NCI-H1436 (cell line): ENCODE results near the gene KIF6.
"Not testable (repeated sequence)": the region's sequence is repeated elsewhere in the genome, so short reads cannot be mapped to it uniquely, and the experiment has no call there.

Experiments
- DNase-seq: peaks from one replicate; lab custom pipeline; 2025; lab: John Stamatoyannopoulos, UW

The KIF6 gene

DNA sequence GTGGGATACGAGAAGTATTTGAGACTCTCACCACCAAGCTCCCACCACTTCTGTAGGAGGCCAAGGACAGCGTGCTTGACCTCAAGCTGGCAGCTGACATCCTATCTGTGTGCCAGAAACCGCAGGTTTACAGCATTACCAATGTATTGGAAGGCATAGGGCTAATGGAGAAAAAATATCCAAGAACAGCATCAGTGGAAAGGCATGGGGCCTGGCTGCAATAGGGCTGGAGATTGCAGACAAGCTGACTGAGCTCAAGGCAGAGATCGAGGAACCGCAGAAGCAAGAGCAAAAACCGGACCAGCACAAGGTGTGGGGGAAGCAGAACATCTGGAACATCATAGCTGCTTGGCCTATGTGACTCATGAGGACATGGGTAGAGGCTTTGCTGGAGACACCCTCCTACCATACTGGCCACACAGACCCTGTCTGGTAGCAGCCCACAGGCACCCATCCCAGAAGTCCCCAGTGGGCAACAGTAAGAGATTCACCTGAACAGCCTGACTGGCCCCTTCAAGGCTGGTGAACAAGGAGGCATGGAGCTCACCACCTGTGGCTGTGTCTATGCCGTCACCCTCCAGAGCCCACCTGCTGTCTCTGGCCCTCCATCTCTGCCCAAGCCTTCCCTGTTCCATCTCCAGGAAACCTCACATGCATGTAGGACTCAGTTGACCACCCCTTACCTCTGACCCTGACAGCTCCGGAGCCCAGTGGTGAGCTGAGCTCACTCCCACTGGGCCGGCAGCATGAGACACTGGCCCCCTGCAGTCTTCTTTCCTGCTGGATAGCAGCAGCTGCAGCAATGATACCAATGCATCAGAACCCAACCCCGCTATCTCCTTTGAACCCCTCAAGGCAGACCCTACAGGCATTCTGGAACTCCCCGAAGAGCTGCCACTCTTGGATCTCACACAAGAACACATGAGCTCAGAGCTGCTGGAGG, 171.1 kb downstream of the KIF6 start:
- no peak for DNase-seq

DNA sequence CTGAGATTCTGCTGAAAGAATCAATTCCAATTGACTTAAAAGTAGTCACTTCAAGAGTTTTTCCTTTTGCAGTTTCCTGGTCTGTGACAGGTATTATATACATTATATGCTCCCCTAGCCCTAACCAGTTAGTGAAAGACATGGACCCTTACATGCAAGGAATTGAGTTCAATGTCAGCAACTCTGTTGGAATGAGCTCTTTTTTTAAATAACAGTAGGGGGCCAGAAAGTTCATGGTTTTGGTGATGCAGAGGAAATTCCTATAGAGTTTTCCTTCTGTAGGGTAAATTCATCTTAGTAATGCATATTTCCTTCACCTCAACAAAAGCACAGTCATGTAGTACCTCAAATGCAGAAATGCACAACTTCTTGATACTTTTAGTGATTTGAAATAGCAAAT, 172.2 kb downstream of the KIF6 start:
- DNase-seq: no peak

DNA sequence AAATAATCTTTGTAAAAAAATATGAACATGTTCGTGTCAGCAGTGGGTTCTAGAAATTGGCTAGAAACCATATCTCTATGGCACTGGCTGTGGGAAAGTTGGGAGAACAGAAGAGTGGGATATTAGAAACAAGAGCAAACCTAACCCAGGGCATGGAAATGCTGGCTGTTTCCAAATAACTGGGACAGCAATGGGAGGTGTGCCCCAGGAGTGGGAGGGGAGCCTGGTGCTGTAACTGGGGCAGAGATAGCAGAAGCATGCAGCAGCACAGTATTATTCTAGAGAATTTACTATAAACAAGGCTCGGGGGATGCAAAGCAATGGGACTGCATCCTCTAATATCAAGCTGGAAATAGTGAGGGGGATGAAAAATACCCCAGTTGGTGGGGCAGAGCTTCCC, 175.0 kb downstream of the KIF6 start:
- no peak for DNase-seq

DNA sequence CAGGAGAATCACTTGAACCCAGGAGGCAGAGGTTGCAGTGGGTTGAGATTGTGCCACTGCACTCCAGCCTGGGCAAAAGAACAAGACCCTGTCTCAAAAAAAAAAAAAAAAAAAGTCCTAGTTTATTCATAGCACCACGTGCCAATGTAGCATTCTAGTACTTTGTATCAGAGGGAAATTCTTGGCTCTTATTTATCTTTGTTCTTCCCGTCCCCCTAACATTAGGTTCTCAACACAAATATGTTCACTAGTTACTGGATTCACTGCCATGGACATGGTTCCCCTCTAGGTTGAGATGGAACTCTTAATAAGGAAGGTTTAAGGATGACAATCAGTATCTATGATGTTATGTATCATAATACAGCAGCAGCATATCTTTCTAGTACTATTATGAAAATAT, 178.5 kb downstream of the KIF6 start:
- DNase-seq: no peak

DNA sequence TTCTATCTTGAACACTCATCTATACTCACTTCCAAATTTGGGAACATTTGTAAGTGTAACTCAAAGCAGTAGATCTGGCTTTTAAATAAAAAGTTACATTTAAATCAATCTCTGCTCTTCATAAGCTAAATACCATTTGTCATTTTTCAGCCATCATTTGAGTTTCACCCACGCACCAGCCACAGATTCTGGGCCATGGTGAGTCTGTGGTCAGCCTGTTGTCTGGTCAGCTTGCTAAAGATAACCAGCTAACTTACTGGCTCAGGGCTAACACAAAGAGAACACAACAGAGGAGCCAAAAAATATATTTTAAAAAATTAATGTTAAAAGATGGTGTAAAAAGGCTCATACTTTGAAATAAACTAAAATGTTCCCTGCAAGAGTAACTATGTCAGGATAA, 181.3 kb downstream of the KIF6 start:
- DNase-seq: no peak

DNA sequence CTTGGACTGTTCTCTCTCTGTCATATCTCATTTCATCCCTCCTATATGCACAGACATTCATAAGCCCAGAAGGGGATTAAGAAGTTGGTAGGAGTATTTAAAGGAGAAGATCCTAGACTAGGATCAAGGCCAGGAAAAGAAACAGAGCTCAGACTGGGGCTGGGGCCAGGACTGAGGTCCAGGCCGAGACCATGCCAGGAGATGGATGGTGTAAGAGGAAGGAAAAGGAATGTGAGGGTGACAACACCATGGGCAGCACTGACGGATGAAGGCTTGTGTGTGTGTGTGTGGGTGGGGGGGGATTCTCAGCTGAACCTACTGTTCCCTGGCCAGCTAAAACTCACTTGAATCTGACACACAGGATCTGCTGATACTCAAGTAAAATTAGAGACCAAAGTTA, 182.1 kb downstream of the KIF6 start:
- DNase-seq: no peak

DNA sequence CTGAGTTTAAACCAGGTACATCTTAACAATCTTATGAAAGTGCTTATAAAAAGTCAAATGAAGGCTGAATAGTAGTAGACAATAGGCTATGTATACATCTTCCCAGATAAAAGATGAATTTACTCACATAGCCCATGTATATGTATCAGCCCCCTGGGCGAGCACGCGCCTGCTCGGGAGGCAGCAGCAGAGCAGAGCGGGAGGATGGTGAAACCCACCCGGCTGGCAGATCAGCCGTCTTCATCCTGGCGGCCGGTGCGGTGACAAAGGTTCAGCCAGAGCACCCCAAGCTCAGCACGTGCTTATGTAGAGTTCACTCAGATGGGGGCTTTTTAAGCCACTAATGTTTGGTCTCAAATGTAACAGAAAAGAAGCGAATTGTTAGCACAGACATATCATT, 184.8 kb downstream of the KIF6 start:
- DNase-seq: no peak

DNA sequence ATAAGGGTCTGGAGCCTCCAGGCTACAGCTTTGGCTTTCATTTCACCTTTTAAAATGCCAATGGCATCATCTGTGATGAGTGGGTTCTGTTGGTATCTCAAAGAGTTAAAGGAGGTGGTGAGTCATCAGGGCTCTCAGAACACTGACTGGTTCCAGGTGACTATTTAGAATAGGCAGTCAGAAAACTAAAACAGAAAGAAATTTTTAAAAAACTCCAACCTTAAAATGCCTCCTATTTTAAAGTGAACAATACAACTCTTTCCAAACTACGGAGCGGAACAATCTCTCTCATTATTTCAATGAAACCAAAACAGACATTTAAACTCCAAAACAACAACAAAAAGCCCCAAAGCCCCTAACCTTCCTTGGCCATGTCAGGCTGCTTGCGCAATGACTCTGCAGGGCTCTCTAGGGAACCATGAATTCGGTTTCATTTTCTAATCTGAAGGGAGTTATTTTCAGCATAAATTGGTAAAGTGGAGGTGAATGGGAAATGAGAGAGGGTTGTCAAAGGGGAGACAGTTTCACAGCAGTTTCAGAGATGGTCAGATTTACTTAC, 194.9 kb downstream of the KIF6 start:
- DNase-seq: no peak

DNA sequence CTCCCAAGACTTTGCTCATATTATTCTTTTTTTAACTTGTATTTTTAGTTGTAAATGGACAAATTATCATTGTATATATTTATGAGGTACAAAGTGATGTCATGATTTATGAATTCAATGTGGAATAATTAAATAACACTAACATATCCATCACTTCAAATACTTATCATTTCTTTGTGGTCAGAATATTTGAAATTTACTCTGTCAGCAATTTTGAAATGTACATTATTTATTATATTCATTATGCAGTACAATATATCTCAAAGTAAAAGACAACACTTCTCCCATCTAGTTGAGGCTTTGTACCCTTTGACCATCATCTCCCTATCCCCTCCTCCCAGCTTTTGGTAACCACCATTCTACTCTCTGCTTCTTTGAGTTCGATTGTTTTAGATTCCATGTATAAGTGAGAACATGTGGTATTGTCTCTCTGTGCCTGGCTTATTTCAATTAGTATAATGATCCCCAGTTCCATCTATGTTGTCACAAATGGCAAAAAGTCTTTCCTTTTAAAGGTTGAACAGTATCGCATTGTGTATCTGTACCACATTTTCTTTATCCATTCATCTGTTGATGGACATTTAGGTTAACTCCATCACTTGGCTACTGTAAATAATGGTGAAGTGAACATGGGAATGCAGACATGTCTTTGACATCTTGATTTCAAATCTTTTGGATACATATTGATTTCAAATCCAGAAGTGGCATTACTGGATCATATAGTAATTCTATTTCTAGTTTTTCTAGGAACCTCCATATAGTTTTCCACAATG, 197.2 kb downstream of the KIF6 start:
- no peak for DNase-seq

DNA sequence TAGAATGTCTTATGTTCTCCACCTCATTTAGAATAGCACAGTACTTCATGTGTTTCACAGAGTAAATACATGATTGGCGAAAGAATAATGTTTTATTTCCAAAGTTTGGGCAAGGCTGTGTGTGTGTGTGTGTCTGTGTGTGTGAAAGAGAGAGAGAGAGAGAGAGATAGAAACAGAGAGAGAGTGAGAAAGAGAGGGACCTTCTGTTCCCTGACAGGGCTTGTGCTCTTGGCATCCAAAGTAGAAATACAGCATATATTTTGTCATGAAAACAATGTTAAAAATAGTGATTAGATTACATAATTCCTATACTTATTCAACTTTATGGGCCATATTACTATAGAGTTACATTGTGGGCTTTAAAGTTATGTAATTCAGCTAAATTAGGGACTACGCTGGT, 201.2 kb downstream of the KIF6 start:
- no peak for DNase-seq

DNA sequence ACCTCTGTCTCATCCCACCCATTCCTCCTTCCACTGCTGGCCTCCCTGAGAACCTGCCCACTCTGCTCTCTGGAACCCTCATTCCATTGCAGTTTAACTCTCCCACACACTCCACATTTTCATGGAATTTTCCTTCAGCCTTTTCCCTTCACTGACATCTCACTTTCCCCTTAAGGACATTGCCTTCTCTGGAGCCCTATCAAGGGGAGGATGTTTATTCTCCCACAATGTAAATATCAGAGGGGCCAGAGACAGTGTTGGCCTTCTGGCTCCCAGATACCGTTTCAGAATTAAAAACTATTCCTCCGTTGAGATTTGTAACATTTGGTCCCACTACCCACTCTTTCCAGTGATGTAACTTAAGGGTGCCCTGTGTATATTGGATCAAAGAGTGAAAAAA, 203.2 kb downstream of the KIF6 start:
- DNase-seq: no peak

DNA sequence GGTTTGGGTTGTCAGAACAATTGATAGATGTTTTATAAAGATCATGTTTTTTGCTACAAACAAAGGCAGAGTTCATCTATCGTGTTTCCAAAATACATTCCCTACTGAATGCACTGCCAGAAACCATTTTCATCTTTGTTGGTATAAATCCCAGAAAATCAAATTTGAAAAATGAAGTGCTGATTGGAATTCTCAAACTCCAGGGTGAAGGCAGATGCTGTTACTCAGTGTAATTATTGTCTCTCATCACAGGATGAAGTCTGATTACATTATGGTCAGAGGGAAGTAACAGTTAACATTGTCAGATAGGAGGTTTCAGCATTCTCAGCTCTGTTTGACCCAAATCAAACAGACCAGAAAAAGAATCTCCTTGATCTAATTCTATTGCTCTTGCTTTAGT, 204.3 kb downstream of the KIF6 start:
- no peak for DNase-seq

DNA sequence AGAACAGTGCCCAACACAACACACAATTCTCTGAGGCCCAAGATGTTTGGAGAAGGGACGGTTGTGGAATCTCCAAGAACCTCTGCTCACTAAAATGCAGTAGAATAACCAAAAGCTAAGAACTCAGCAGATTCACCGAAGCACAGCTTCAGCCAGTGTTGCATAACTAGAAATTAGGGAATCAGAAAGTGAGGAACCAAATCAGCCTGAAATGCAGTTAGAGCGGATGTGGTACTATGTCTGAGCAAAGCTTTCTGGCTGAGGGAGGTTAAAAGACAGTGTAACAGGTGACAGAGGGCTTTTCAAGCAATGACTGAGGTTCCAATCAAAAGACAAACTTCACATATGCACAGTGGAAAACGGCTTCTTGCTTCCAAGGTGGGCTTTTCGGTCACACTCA, 204.8 kb downstream of the KIF6 start:
- no peak for DNase-seq

DNA sequence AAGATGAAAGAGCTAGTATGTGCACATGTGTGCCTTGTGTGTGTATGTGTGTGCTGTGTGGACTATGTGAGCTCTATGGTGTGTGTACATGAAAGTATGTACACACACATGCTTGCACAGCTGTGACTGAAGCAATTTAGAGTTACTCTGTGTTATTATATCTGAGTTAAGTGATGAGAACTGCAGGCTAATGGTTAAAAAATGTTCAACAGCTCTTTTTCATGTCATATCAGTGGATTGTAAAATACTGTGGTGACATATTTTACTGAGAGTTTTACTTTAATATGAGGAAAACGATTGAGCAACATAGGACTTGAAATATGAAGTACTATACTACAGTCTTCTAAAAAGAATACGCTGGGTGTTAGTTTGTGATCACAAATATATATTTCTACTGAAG, 207.0 kb downstream of the KIF6 start:
- DNase-seq: no peak

DNA sequence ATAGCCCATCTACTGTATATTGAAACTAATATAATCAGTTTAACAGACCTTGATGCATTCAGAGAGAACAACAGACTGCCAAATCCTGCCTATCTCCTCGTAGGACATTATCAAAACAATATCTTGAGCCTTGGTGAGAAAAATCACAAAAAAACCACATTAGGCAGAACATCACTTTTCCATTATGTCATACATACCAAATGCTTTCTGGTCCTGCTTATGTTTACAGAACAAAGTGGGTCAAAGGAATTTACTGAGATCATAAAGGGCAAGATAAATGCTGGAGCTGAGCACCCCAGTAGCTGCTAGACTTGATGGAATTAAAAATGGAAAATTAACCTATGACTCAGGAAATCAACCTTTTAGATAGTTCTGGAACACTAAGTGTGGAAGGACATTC, 207.5 kb downstream of the KIF6 start:
- DNase-seq: no peak

DNA sequence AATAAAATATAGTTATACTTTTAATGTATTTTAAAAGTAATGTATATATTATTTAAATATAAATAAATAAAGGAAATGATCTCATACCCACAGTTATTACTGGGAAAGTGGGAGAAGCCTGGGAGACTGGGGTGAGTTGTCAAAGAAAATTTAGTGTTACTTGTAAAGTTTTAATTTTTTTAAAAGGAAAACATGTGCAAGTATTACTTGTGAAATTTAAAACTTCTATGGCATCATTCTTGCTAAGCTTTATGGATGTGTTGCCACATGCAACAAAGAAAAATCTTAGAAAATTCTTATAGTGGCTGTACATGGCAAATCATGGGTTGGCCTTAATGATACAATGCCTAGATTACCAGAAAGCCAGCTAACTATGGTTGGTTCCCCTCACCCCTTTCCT, 208.7 kb downstream of the KIF6 start:
- no peak for DNase-seq

DNA sequence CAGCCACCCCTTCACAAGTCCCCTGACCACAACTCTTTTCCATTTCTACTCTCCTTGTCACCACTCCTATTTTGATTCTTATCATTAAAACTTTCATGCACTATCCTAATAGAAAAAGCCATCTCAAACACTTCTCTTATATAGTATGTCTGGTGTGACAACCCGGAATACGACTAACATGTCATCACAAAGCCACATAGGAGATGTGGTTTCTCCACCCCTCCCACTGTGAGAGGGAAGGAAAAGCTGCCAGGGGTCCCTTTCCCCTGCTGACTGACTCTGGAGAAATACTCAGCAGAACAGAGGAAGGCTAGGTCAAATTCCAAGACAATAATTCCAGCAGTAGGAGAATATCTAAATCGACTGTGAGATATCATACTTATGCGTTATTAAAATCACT, 209.7 kb downstream of the KIF6 start:
- no peak for DNase-seq

DNA sequence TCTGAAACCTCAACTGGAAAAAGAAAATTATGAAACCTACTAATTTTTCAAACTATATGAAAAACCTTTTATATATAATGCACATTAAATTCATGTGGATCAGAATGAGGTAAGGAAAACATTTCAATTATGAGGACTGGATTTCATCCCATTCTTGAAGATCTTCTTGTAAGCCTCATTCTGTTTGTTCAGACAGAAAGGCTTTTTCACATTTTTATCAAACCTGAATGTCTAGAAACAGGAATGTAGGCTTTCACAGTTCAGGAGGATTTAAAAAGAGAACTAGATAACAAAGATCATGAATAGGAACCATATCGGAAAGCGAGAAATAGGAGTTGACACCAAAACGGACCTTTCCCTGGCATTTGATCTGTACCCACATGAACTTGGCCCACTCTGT, 210.2 kb downstream of the KIF6 start:
- DNase-seq: no peak

DNA sequence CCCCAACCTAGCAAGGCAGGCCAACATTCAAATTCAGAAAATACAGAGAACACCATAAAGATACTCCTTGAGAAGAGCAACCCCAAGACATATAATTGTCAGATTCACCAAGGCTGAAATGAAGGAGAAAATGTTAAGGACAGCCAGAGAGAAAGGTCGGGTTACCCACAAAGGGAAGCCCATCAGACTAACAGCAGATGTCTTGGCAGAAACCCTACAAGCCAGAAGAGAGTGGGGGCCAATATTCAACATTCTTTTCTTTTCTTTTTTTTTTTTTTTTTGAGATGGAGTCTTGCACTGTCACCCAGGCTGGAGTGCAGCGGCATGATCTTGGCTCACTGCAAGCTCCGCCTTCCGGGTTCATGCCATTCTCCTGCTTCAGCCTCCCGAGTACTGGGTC, 215.4 kb downstream of the KIF6 start:
- DNase-seq: not testable (repeated sequence)

DNA sequence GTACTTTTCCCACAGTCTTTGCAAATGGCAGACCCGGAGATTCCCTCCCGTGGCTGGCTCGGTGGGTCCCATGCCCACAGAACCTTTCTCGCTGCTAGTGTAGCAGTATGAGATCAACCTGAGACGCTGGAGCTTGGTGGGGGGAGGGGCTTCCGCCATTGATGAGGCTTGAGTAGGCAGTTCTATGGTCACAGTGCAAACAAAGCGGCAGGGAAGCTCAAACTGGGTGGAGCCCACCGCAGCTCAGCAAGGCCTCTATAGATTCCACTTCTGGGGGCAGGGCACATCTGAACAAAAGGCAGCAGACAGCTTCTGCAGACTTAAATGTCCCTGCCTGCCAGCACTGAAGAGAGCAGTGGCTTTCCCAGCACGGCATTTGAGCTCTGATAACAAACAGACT, 216.7 kb downstream of the KIF6 start:
- DNase-seq: no peak

DNA sequence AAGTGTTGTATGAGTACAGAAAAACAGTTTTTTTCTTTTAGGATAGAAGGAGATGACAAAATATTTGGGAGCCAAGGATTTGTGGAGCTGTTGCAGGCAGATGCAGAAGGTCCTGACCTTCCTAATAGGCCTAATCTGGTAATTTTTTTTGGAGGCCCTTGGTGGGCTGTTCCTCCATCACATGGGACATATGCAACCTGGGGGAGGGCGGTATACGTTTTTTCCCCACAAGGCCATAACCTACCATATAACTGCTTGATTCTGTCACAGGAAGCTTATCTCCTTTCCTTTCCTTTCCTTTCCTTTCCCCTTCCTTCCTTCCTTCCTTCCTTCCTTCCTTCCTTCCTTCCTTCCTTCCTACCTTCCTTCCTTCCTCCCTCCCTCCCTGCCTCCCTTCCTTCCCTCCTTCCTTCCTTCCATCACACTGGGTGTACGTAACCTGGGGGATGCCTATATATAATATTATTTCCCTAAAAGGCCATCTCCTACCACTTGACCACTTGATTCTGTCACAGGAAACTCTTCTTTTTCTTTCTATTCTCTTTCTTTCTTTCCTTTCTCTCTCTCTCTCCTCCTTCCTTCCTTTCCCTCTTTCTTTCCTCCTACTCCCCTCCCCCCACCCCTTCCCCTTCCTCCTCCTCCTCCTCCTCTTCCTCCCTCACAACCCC, 217.7 kb downstream of the KIF6 start:
- no peak for DNase-seq

DNA sequence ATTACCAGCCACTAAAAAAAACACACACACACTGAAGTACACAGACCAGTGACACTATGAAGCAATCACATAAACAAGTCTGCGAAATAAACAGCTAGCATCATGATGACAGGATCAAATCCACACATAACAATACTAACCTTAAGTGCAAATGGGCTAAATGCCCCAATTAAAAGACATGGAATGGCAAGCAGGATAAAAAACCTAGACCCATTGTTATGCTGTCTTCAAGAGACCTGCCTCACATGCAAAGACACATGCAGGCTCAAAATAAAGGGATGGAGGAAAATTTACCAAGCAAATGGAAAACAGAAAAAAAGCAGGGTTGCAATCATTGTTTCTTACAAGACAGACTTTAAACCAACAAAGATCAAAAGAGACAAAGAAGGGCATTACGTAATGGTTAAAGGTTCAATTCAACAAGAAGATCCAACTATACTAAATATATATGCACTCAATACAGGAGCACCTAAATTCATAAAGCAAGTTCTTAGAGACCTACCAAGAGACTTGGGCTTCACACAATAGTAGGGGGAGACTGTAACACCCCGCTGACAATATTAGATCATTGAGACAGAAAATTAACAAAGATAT, 222.7 kb downstream of the KIF6 start:
- not testable (repeated sequence) for DNase-seq
